H9 (cell line): ENCODE data around the gene SWSAP1. TPM values are rescaled to one million over a fixed set of nuclear protein-coding genes. Genes with fewer than 3 reads are reported as not detected.

Experiments
- DNase-seq: peaks from one replicate; pipeline ENCODE4 v3.0.0-alpha.2; 2017
- H2AFZ ChIP-seq: one replicate; pipeline ENCODE4 v1.6.1; 2013; ENCODE audit warnings: mild to moderate bottlenecking, low read length, control low read depth, moderate library complexity
- H2AK5ac ChIP-seq: 2 replicates; pipeline ENCODE4 v1.6.1; 2013; ENCODE audit warnings: low read length, control low read depth, mixed read lengths; ENCODE audit not compliant: insufficient read length
- H2BK120ac ChIP-seq: one replicate; pipeline ENCODE4 v1.6.1; 2013; ENCODE audit warnings: low read depth, mild to moderate bottlenecking, low read length, control low read depth, inconsistent platforms; ENCODE audit not compliant: poor library complexity, severe bottlenecking
- H2BK12ac ChIP-seq: 2 replicates; pipeline ENCODE4 v1.6.1; 2013; ENCODE audit warnings: low read length, control low read depth, mixed read lengths, low read depth; ENCODE audit not compliant: insufficient read length
- H2BK15ac ChIP-seq: 2 replicates; pipeline ENCODE4 v1.6.1; 2013; ENCODE audit warnings: low read depth, low read length, control low read depth
- H2BK20ac ChIP-seq: one replicate; pipeline ENCODE4 v1.6.1; 2013; ENCODE audit warnings: low read depth, mild to moderate bottlenecking, low read length, control low read depth, inconsistent platforms; ENCODE audit not compliant: poor library complexity, severe bottlenecking
- H2BK5ac ChIP-seq: 2 replicates; pipeline ENCODE4 v1.6.1; 2013; ENCODE audit warnings: low read length, control low read depth, mixed read lengths; ENCODE audit not compliant: insufficient read length
- H3K14ac ChIP-seq: 2 replicates; pipeline ENCODE4 v1.6.1; 2013; ENCODE audit warnings: low read length, control low read depth; ENCODE audit not compliant: insufficient read depth
- H3K18ac ChIP-seq: 2 replicates; pipeline ENCODE4 v1.6.1; 2013; ENCODE audit warnings: low read depth, mild to moderate bottlenecking, mixed read lengths, low read length, control low read depth; ENCODE audit not compliant: insufficient read length
- H3K23ac ChIP-seq: 2 replicates; pipeline ENCODE4 v1.6.1; 2013; ENCODE audit warnings: low read length, control low read depth, mixed read lengths, low read depth; ENCODE audit not compliant: insufficient read length
- H3K23me2 ChIP-seq: 2 replicates; pipeline ENCODE4 v1.6.1; 2013; ENCODE audit warnings: low read depth, mild to moderate bottlenecking, mixed read lengths, low read length, control low read depth; ENCODE audit not compliant: insufficient read length, poor library complexity, severe bottlenecking
- H3K27ac ChIP-seq: 2 replicates; pipeline ENCODE4 v1.5.1; 2013; ENCODE audit warnings: low read length, control low read depth, mixed read lengths, low read depth; ENCODE audit not compliant: insufficient read length
- H3K27me3 ChIP-seq: 2 replicates; pipeline ENCODE4 v1.6.1; 2013; ENCODE audit warnings: low read length, control low read depth, inconsistent platforms; ENCODE audit not compliant: insufficient read depth
- H3K4ac ChIP-seq: 2 replicates; pipeline ENCODE4 v1.6.1; 2013; ENCODE audit warnings: low read depth, mild to moderate bottlenecking, control low read depth, inconsistent platforms, low read length, moderate library complexity
- H3K4me1 ChIP-seq: 2 replicates; pipeline ENCODE4 v1.6.1; 2013; ENCODE audit warnings: low read length, control low read depth, inconsistent platforms; ENCODE audit not compliant: insufficient read depth
- H3K4me2 ChIP-seq: 2 replicates; pipeline ENCODE4 v1.6.1; 2013; ENCODE audit warnings: low read length, control low read depth, mixed read lengths; ENCODE audit not compliant: insufficient read length, insufficient read depth
- H3K56ac ChIP-seq: 2 replicates; pipeline ENCODE4 v1.6.1; 2013; ENCODE audit warnings: low read depth, mild to moderate bottlenecking, mixed read lengths, low read length, control low read depth; ENCODE audit not compliant: insufficient read length
- H3K79me1 ChIP-seq: 2 replicates; pipeline ENCODE4 v1.6.1; 2013; ENCODE audit warnings: low read depth, mild to moderate bottlenecking, moderate library complexity, low read length, control low read depth, inconsistent platforms; ENCODE audit not compliant: insufficient read depth, poor library complexity, severe bottlenecking
- H3K79me2 ChIP-seq: 2 replicates; pipeline ENCODE4 v1.6.1; 2013; ENCODE audit warnings: low read length, control low read depth, inconsistent platforms; ENCODE audit not compliant: insufficient read depth
- H3K9ac ChIP-seq: 2 replicates; pipeline ENCODE4 v1.6.1; 2013; ENCODE audit warnings: low read length, control low read depth, mixed read lengths; ENCODE audit not compliant: insufficient read length; ENCODE audit errors: extremely low read depth
- H3K9me3 ChIP-seq: one replicate; pipeline ENCODE4 v1.6.1; 2013; ENCODE audit warnings: low read depth, low read length, inconsistent platforms; ENCODE audit not compliant: control insufficient read depth
- H3T11ph ChIP-seq: one replicate; pipeline ENCODE4 v1.6.1; 2013; ENCODE audit warnings: mild to moderate bottlenecking, low read length, control low read depth, inconsistent platforms
- H4K20me1 ChIP-seq: one replicate; pipeline ENCODE4 v1.6.1; 2013; ENCODE audit not compliant: control insufficient read depth, insufficient read length, insufficient read depth
- H4K5ac ChIP-seq: 2 replicates; pipeline ENCODE4 v1.6.1; 2013; ENCODE audit warnings: low read depth, mild to moderate bottlenecking, mixed read lengths, low read length, control low read depth; ENCODE audit not compliant: insufficient read length
- H4K8ac ChIP-seq: replicated peaks from 2 replicates; pipeline ENCODE4 v1.6.1; 2013; ENCODE audit warnings: low read length, control low read depth, mixed read lengths, low read depth; ENCODE audit not compliant: insufficient read length
- H4K91ac ChIP-seq: 2 replicates; pipeline ENCODE4 v1.6.1; 2013; ENCODE audit warnings: low read depth, mild to moderate bottlenecking, moderate library complexity, mixed read lengths, low read length, control low read depth; ENCODE audit not compliant: insufficient read length
- H3K27ac Mint-ChIP-seq, 3 experiments: 2 replicates in 2 of 3; 3 replicates in 1 of 3; pipeline ENCODE4 v1.8.0; 2020 to 2021; ENCODE audit warnings: mixed read lengths in 3 of 3, mild to moderate bottlenecking in 1 of 3, moderate library complexity in 1 of 3
- H3K27me3 Mint-ChIP-seq: 2 replicates; pipeline ENCODE4 v1.8.0; 2021; ENCODE audit warnings: low read depth, mild to moderate bottlenecking, moderate library complexity, mixed read lengths
- H3K36me3 Mint-ChIP-seq, 3 experiments: 2 replicates in 2 of 3; 3 replicates in 1 of 3; pipeline ENCODE4 v1.8.0; 2020 to 2021; ENCODE audit warnings: low read depth in 3 of 3, mixed read lengths in 3 of 3; ENCODE audit not compliant: insufficient read depth in 1 of 3
- H3K4me1 Mint-ChIP-seq, 2 experiments: 2 replicates each; pipeline ENCODE4 v1.8.0; 2020; ENCODE audit warnings: mixed read lengths in 2 of 2
- H3K4me3 Mint-ChIP-seq, 2 experiments: 2 replicates in 1 of 2; 3 replicates in 1 of 2; pipeline ENCODE4 v1.8.0; 2020 to 2021; ENCODE audit warnings: mild to moderate bottlenecking in 2 of 2, mixed read lengths in 2 of 2, moderate library complexity in 1 of 2
- H3K9me3 Mint-ChIP-seq, 2 experiments: 2 replicates in 1 of 2; 3 replicates in 1 of 2; pipeline ENCODE4 v1.8.0; 2020; ENCODE audit warnings: mild to moderate bottlenecking in 2 of 2, mixed read lengths in 2 of 2, moderate library complexity in 1 of 2
- CTCF ChIP-seq: fragments of 200-600 bp; sonication (generic); conservative IDR thresholded peaks from 3 replicates; pipeline ENCODE4 v1.8.0; 2021; ENCODE audit warnings: antibody characterized with exemption, mild to moderate bottlenecking
- WGBS: extraction: QIAGEN DNeasy Blood & Tissue Kit; methylation state at CpG from one replicate; pipeline ENCODE4 v1.1.7; 2013; ENCODE audit warnings: missing lambda C conversion rate, low lambda C conversion rate, mixed read lengths; ENCODE audit not compliant: insufficient read length; ENCODE audit errors: extremely low coverage; 5-methylcytosine and 5-hydroxymethylcytosine counted together
- total RNA-seq: library from RNA; stranded (reverse); gene quantifications from 2 replicates; pipeline ENCODE4 v1.2.1, GENCODE V29; 2021

The SWSAP1 gene
- total RNA-seq, 1 experiment from 2014 or later: 3.8 TPM

- Mint-ChIP-seq H3K27me3 (no peaks in the 10 kb centered on the region), H3K4me1 (peaks cover 2 to 6% of the 10 kb centered on the region in 2 experiments; a peak in 1 of 4 replicates), H3K27ac (no peak overlapping the region), H3K4me3 (no peak overlapping the region), H3K9me3 (no peaks in the 10 kb centered on the region), H3K36me3 (peaks cover 9 to 60% (median 50%) of the 10 kb centered on the region in 3 experiments; a peak in 6 of 7 replicates)
- Histone ChIP-seq H2BK5ac (no peak overlapping the region), H2AK5ac (no peak overlapping the region), H2AFZ (no peak overlapping the region), H3K4me2 (no peak overlapping the region), H3K4me1 (no peaks in the 10 kb centered on the region), H3T11ph (no peak overlapping the region), H3K79me1 (no peaks in the 10 kb centered on the region), H2BK120ac (no peak overlapping the region), H3K23ac (no peak overlapping the region), H3K56ac (no peak overlapping the region), H4K5ac (no peak overlapping the region), H4K20me1 (no peaks in the 10 kb centered on the region), H4K91ac (no peak overlapping the region), H4K8ac (no peak overlapping the region), H2BK12ac (no peak overlapping the region), H3K27me3 (no peaks in the 10 kb centered on the region), H3K18ac (no peak overlapping the region), H2BK20ac (no peak overlapping the region), H3K14ac (no peak overlapping the region), H2BK15ac (no peak overlapping the region), H3K23me2 (peaks cover 2% of the 10 kb centered on the region), H3K79me2 (no peaks in the 10 kb centered on the region), H3K9ac (no peak overlapping the region), H3K27ac (no peak overlapping the region), H3K4ac (no peak overlapping the region), H3K9me3 (no peaks in the 10 kb centered on the region)
- no peak for TF ChIP-seq CTCF
- DNase-seq: no peak
- no CpG with 5 or more reads among the region's 9 CpGs for WGBS
Observed at GRCh38 chr19:11401808-11402543, 27.5 kb downstream of the SWSAP1 start.
